Liver (tissue), 3 donors: Measurements from ENCODE around the gene CHRD.

Experiments used
- CTCF ChIP-seq: fragments of 150-350 bp; IDR thresholded peaks from 2 replicates; pipeline ENCODE4 v1.5.1; 2017; ENCODE audit warnings: improper control_type of control experiment, low read depth, low read length; ENCODE audit not compliant: missing input control
- RAD21 ChIP-seq, 2 donors: IDR thresholded peaks; 2 replicates each; pipeline ENCODE4 v1.6.1; 2016; ENCODE audit warnings: antibody characterized with exemption in 2 of 2, mild to moderate bottlenecking in 2 of 2
- REST ChIP-seq: IDR thresholded peaks from 2 replicates; pipeline ENCODE4 v1.6.1; 2016; ENCODE audit warnings: antibody characterized with exemption, mild to moderate bottlenecking
- TAF1 ChIP-seq: conservative IDR thresholded peaks from 2 replicates; pipeline ENCODE4 v1.6.1; 2016; ENCODE audit warnings: antibody characterized with exemption, mild to moderate bottlenecking
- TF ChIP-seq, protein P1 (sequence below): IDR thresholded peaks from 2 replicates; pipeline ENCODE4 v1.6.1; 2016; ENCODE audit warnings: antibody characterized with exemption
- donor health status: healthy.
- donor health status: healthy.

- TF ChIP-seq CTCF = no peak
- TF ChIP-seq RAD21 (IDR thresholded peaks at IDR 0.05) = peak in 1 of 2 donors; percentile 11
- TF ChIP-seq REST = no peak
- TF ChIP-seq, protein P1, sequence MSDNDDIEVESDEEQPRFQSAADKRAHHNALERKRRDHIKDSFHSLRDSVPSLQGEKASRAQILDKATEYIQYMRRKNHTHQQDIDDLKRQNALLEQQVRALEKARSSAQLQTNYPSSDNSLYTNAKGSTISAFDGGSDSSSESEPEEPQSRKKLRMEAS = no peak
- no peak for TF ChIP-seq TAF1
Observed at GRCh38 chr3:184352149-184352785, 27.6 kb upstream of the CHRD start.
